ENCODE measurements around the gene LAPTM5.
"Not testable (repeated sequence)": the region's sequence is repeated elsewhere in the genome, so short reads cannot be mapped to it uniquely, and the experiment has no call there.

LAPTM5 gene

GRCh38 chr1:30704271-30704670 lies 53.3 kb downstream of the LAPTM5 start:
- in situ Hi-C loops (cut with MboI; ENCODE audit: low sequenced_read_pairs) = loop anchor here (25.0 kb wide), 1 partner anchor 1467 kb away; the partner anchor contains the start of genes MECR and PTPRU

GRCh38 chr1:30702823-30703222 lies 54.8 kb downstream of the LAPTM5 start:
- in situ Hi-C loops (cut with MboI; ENCODE audit: low sequenced_read_pairs) = loop anchor here (25.0 kb wide), 1 partner anchor 1466 kb away; the partner anchor contains the start of genes MECR and PTPRU

- in situ Hi-C loops (cut with MboI; ENCODE audit: low sequenced_read_pairs) = loop anchor here (25.0 kb wide), 1 partner anchor 1464 kb away; the partner anchor contains the start of genes MECR and PTPRU
Observed at GRCh38 chr1:30701258-30701633, 56.3 kb downstream of the LAPTM5 start.

- in situ Hi-C loops (cut with MboI; ENCODE audit: low sequenced_read_pairs) = loop anchor here (25.0 kb wide), 1 partner anchor 1463 kb away; the partner anchor contains the start of genes MECR and PTPRU
Observed at GRCh38 chr1:30700528-30701257, 56.9 kb downstream of the LAPTM5 start.

- in situ Hi-C loops (cut with MboI; ENCODE audit: low sequenced_read_pairs) = loop anchor here (25.0 kb wide), 1 partner anchor 1462 kb away; the partner anchor contains the start of genes MECR and PTPRU
Observed at GRCh38 chr1:30699762-30700161, 57.8 kb downstream of the LAPTM5 start.

GRCh38 chr1:30698401-30698981 lies 59.1 kb downstream of the LAPTM5 start:
- in situ Hi-C loops (cut with MboI; ENCODE audit: low sequenced_read_pairs) = no loop called here

- in situ Hi-C loops (cut with MboI; ENCODE audit: low sequenced_read_pairs) = no loop called here
Observed at GRCh38 chr1:30697571-30698376, 59.8 kb downstream of the LAPTM5 start.

GRCh38 chr1:30696831-30697230 lies 60.7 kb downstream of the LAPTM5 start:
- in situ Hi-C loops (cut with MboI; ENCODE audit: low sequenced_read_pairs) = no loop called here

- in situ Hi-C loops (cut with MboI; ENCODE audit: low sequenced_read_pairs) = no loop called here
Observed at GRCh38 chr1:30695439-30695841, 62.1 kb downstream of the LAPTM5 start.

GRCh38 chr1:30694280-30695175 lies 63.0 kb downstream of the LAPTM5 start:
- in situ Hi-C loops (cut with MboI; ENCODE audit: low sequenced_read_pairs) = no loop called here

- in situ Hi-C loops (cut with MboI; ENCODE audit: low sequenced_read_pairs) = no loop called here
Observed at GRCh38 chr1:30693822-30694221, 63.8 kb downstream of the LAPTM5 start.

- in situ Hi-C loops (cut with MboI; ENCODE audit: low sequenced_read_pairs) = no loop called here
Observed at GRCh38 chr1:30693366-30693765, 64.2 kb downstream of the LAPTM5 start.

GRCh38 chr1:30692948-30693301 lies 64.6 kb downstream of the LAPTM5 start:
- in situ Hi-C loops (cut with MboI; ENCODE audit: low sequenced_read_pairs) = no loop called here

- in situ Hi-C loops (cut with MboI; ENCODE audit: low sequenced_read_pairs) = no loop called here
Observed at GRCh38 chr1:30692201-30692947, 65.2 kb downstream of the LAPTM5 start.

GRCh38 chr1:30691480-30691879 lies 66.1 kb downstream of the LAPTM5 start:
- in situ Hi-C loops (cut with MboI; ENCODE audit: low sequenced_read_pairs) = no loop called here

- in situ Hi-C loops (cut with MboI; ENCODE audit: low sequenced_read_pairs) = no loop called here
Observed at GRCh38 chr1:30689901-30690645, 67.5 kb downstream of the LAPTM5 start.

- in situ Hi-C loops (cut with MboI; ENCODE audit: low sequenced_read_pairs) = no loop called here
Observed at GRCh38 chr1:30688920-30689794, 68.4 kb downstream of the LAPTM5 start.

GRCh38 chr1:30688516-30688915 lies 69.1 kb downstream of the LAPTM5 start:
- in situ Hi-C loops (cut with MboI; ENCODE audit: low sequenced_read_pairs) = not testable (repeated sequence)

Data from HL-60/S4 treated with phorbol 12-myristate 13-acetate at 8.2 ng/mL for 4 days and 3 days (cell line).